B cell (primary cell): ENCODE results near the gene NAA40. TPM values are rescaled to one million over a fixed set of nuclear protein-coding genes. Genes with fewer than 3 reads are reported as not detected.

ENCODE experiments used
- ATAC-seq: fragments of 200-7000 bp; cut with Tn5 transposase; one replicate; pipeline ENCODE4 v1.10.0; 2021; ENCODE audit warnings: low read depth, mild to moderate bottlenecking, moderate number of reproducible peaks, moderate library complexity
- CTCF ChIA-PET: fragments of 350-600 bp; sonication (Branson Sonifier 250); formaldehyde crosslinking; loops from one replicate; lab custom pipeline; 2021; ENCODE audit warnings: antibody characterized with exemption, inconsistent platforms; lab: Charles Lee
- POLR2A ChIA-PET: fragments of 350-600 bp; sonication (Branson Sonifier 250); formaldehyde crosslinking; loops from one replicate; lab custom pipeline; 2021; ENCODE audit warnings: antibody characterized with exemption; lab: Charles Lee
- DNase-seq: peaks from one replicate; pipeline ENCODE4 v3.0.0; 2013
- H2AFZ ChIP-seq: 2 replicates; pipeline ENCODE4 v1.6.1; 2012; ENCODE audit warnings: mild to moderate bottlenecking, low read depth, low read length; ENCODE audit not compliant: insufficient read depth, poor library complexity, severe bottlenecking
- H3K27ac ChIP-seq, 2 donors: 1 replicate in 1 of 2; 2 replicates in 1 of 2; pipeline ENCODE4 v1.5.1; 2012 to 2013; ENCODE audit warnings: low read length in 2 of 2, mild to moderate bottlenecking in 2 of 2, moderate library complexity in 1 of 2
- H3K27me3 ChIP-seq, 4 experiments: fragments of 200-600 bp in 1 of 4; sonication (generic) in 1 of 4; replicated peaks in 1 of 4; 1 replicate in 2 of 4; 2 replicates in 2 of 4; pipeline versions ENCODE4 v1.6.1 to v1.7.0; 2013 to 2016; ENCODE audit warnings: low read length in 3 of 4, mild to moderate bottlenecking in 2 of 4, mixed read lengths in 1 of 4, moderate library complexity in 1 of 4; ENCODE audit not compliant: insufficient read depth in 4 of 4, control insufficient read depth in 3 of 4; ENCODE audit errors: control extremely low read depth in 1 of 4
- H3K36me3 ChIP-seq, 2 experiments: replicated peaks in 1 of 2; 1 replicate in 1 of 2; 2 replicates in 1 of 2; pipeline versions ENCODE4 v1.6.1 to v1.7.1; 2013; ENCODE audit warnings: low read length in 1 of 2; ENCODE audit not compliant: insufficient read depth in 2 of 2, control insufficient read depth in 1 of 2; ENCODE audit errors: control extremely low read depth in 1 of 2, extremely low read depth in 1 of 2
- H3K4me1 ChIP-seq, 2 donors: fragments of 200-600 bp in 1 of 2; sonication (generic) in 1 of 2; 1 replicate in 1 of 2; 2 replicates in 1 of 2; pipeline versions ENCODE4 v1.5.1 to v1.6.1; 2013 to 2017; ENCODE audit warnings: low read length in 2 of 2; ENCODE audit not compliant: control insufficient read depth in 2 of 2, insufficient read depth in 2 of 2
- H3K4me2 ChIP-seq: replicated peaks from 2 replicates; pipeline ENCODE3; 2012; ENCODE audit warnings: mild to moderate bottlenecking, low read depth, low read length; ENCODE audit not compliant: poor library complexity, severe bottlenecking
- H3K4me3 ChIP-seq, 5 experiments: fragments of 200-600 bp in 1 of 5; sonication (generic) in 1 of 5; 1 replicate in 3 of 5; 2 replicates in 2 of 5; pipeline versions ENCODE4 v1.5.1 to v1.7.0; 2011 to 2016; ENCODE audit warnings: low read length in 4 of 5, mild to moderate bottlenecking in 4 of 5, low read depth in 2 of 5, control low read depth in 1 of 5, moderate library complexity in 1 of 5; ENCODE audit not compliant: insufficient read depth in 1 of 5; ENCODE audit errors: control extremely low read depth in 1 of 5, extremely low read depth in 1 of 5
- H3K79me2 ChIP-seq: fragments of 200-600 bp; sonication (generic); one replicate; pipeline ENCODE4 v1.6.0; 2016; ENCODE audit warnings: low read length; ENCODE audit not compliant: control insufficient read depth, insufficient read depth
- H3K9ac ChIP-seq: fragments of 200-600 bp; sonication (generic); 2 replicates; pipeline ENCODE4 v1.6.1; 2017; ENCODE audit warnings: mild to moderate bottlenecking, low read length, moderate library complexity
- H3K9me3 ChIP-seq, 3 donors: one replicate each; pipeline versions ENCODE4 v1.6.1 to v1.7.1; 2013; ENCODE audit warnings: low read length in 2 of 3; ENCODE audit not compliant: control insufficient read depth in 2 of 3, insufficient read depth in 1 of 3; ENCODE audit errors: control extremely low read depth in 1 of 3
- H4K20me1 ChIP-seq: 2 replicates; pipeline ENCODE4 v1.6.0; 2012; ENCODE audit warnings: mild to moderate bottlenecking, low read length; ENCODE audit not compliant: insufficient read depth, control insufficient read depth, poor library complexity, severe bottlenecking
- H3K27ac Mint-ChIP-seq: one replicate; pipeline ENCODE4 v1.8.0; 2021; ENCODE audit warnings: mixed read lengths
- H3K27me3 Mint-ChIP-seq: one replicate; pipeline ENCODE4 v1.8.0; 2021; ENCODE audit warnings: mixed read lengths
- H3K4me1 Mint-ChIP-seq: one replicate; pipeline ENCODE4 v1.8.0; 2021; ENCODE audit warnings: mixed read lengths
- H3K4me3 Mint-ChIP-seq: one replicate; pipeline ENCODE4 v1.8.0; 2021; ENCODE audit warnings: mixed read lengths
- H3K9me3 Mint-ChIP-seq: one replicate; pipeline ENCODE4 v1.8.0; 2022; ENCODE audit warnings: mixed read lengths; ENCODE audit not compliant: insufficient read depth
- CTCF ChIP-seq: fragments of 200-600 bp; IDR thresholded peaks from one replicate; pipeline ENCODE4 v1.8.0; 2022; ENCODE audit warnings: antibody characterized with exemption, mild to moderate bottlenecking
- EZH2 ChIP-seq: IDR thresholded peaks from 2 replicates; pipeline ENCODE4 v1.6.1; 2012; ENCODE audit warnings: borderline replicate concordance, low read depth, mild to moderate bottlenecking, moderate library complexity, low read length; ENCODE audit not compliant: insufficient read depth, poor library complexity, severe bottlenecking
- WGBS: methylation state at CpG from one replicate; pipeline ENCODE4 v1.1.5; 2013; ENCODE audit warnings: missing lambda C conversion rate; ENCODE audit not compliant: insufficient coverage; 5-methylcytosine and 5-hydroxymethylcytosine counted together
- intact Hi-C: fragments of 100-400 bp; cut with micrococcal nuclease; formaldehyde crosslinking; loops from one replicate; pipeline ENCODE4 v1.10.0; 2022
- polyA plus RNA-seq: library from polyadenylated mRNA; depleted of rRNA; stranded (reverse); fragments of >200 nt; gene quantifications from 2 replicates; pipeline ENCODE4 v1.2.3, GENCODE V29; 2012
- total RNA-seq, 2 donors: library from RNA; stranded (reverse); fragments of 120-200 nt in 1 of 2; gene quantifications; 1 replicate in 1 of 2; 2 replicates in 1 of 2; pipeline versions ENCODE4 v1.2.3 to v1.2.4, GENCODE V29; 2013 to 2022

NAA40 gene
- total and polyA plus RNA-seq, 2 donors (not counting 1 experiment from before 2014, with no cell fraction given): 41.3 to 47.7 TPM

- H3K9me3 Mint-ChIP-seq: no peaks in the 10 kb centered on the region
- H3K27me3 Mint-ChIP-seq: peaks cover 6% of the 10 kb centered on the region
- H3K36me3 ChIP-seq: no peaks in the 10 kb centered on the region
- H3K4me1 ChIP-seq: peaks cover 33% of the 10 kb centered on the region in 2 donors
- intact Hi-C loops: loop anchor here (1.0 kb wide), 1 partner anchor 20 kb away; no protein-coding TSS in a partner anchor
- peaks cover 23% of the 10 kb centered on the region for H3K4me1 Mint-ChIP-seq
- H3K79me2 ChIP-seq: no peaks in the 10 kb centered on the region
- 80% methylated on average over 7 of the region's 9 CpGs for WGBS
- POLR2A ChIA-PET: no interaction called here
- TF ChIP-seq CTCF: no peak
- no peak for TF ChIP-seq EZH2
- H3K4me3 Mint-ChIP-seq: peak overlapping the region; percentile 44
- CTCF ChIA-PET: interaction anchor here (2.4 kb wide), 1 partner anchor 82 kb away, joined by 12 read pairs; no protein-coding TSS in a partner anchor
- H2AFZ ChIP-seq: peak overlapping the region; percentile 62
- H3K27ac ChIP-seq: no peak overlapping the region
- DNase-seq (peak; percentile 25), ATAC-seq (no peak)
- no peak overlapping the region for H3K9ac ChIP-seq
- peaks cover 10% of the 10 kb centered on the region for H4K20me1 ChIP-seq
- H3K4me3 ChIP-seq: no peak overlapping the region
- peak overlapping the region; percentile 95 for H3K4me2 ChIP-seq
- H3K27me3 ChIP-seq: peaks cover 0 to 28% (median 9%) of the 10 kb centered on the region in 4 experiments
- H3K9me3 ChIP-seq: peaks cover 0 to 4% (median 0%) of the 10 kb centered on the region in 3 donors
- H3K27ac Mint-ChIP-seq: no peak overlapping the region
These were observed 20.2 kb upstream of the NAA40 start for GRCh38 chr11:63918507-63919191.
